Uterus (tissue), 4 donors: ENCODE measurements around the gene SKIL. TPM values are rescaled to one million over a fixed set of nuclear protein-coding genes. Genes with fewer than 3 reads are reported as not detected.
"Not testable (repeated sequence)": the region's sequence is repeated elsewhere in the genome, so short reads cannot be mapped to it uniquely, and the experiment has no call there.

Experiments
- DNase-seq, 2 donors: peaks; one replicate each; pipeline ENCODE4 v3.0.0-alpha.2; 2019 to 2020
- H3K27ac ChIP-seq, 2 donors: fragments of 200-600 bp; sonication (generic); 1 replicate in 1 of 2; 2 replicates in 1 of 2; pipeline ENCODE4 v1.5.1; 2016 to 2018
- H3K27me3 ChIP-seq, 2 donors: fragments of 200-600 bp; sonication (generic); one replicate each; pipeline ENCODE4 v1.5.1; 2018 to 2019; ENCODE audit warnings: control low read depth in 1 of 2
- H3K36me3 ChIP-seq, 2 donors: fragments of 200-600 bp; sonication (generic); one replicate each; pipeline ENCODE4 v1.5.1; 2019; ENCODE audit warnings: control low read depth in 1 of 2
- H3K4me1 ChIP-seq, 2 donors: fragments of 200-600 bp; sonication (generic); one replicate each; pipeline ENCODE4 v1.5.1; 2018 to 2019; ENCODE audit warnings: control low read depth in 1 of 2
- H3K4me3 ChIP-seq, 2 donors: fragments of 200-600 bp; sonication (generic); 1 replicate in 1 of 2; 2 replicates in 1 of 2; pipeline ENCODE4 v1.5.1; 2018 to 2019; ENCODE audit warnings: mild to moderate bottlenecking in 1 of 2
- H3K9me3 ChIP-seq, 2 donors: fragments of 200-600 bp; sonication (generic); one replicate each; pipeline ENCODE4 v1.5.1; 2019; ENCODE audit warnings: control low read depth in 1 of 2
- CTCF ChIP-seq, 4 experiments: fragments of 200-600 bp in 2 of 4; fragments of 450-650 bp in 2 of 4; sonication (generic) in 2 of 4; IDR thresholded peaks; one replicate each; pipeline ENCODE4 v1.5.1; 2016 to 2019; ENCODE audit warnings: antibody characterized with exemption in 4 of 4, mild to moderate bottlenecking in 2 of 4, moderate library complexity in 1 of 4
- POLR2A ChIP-seq, 2 donors: fragments of 450-650 bp; IDR thresholded peaks; one replicate each; pipeline ENCODE4 v1.6.1; 2016; ENCODE audit warnings: antibody characterized with exemption in 2 of 2, mild to moderate bottlenecking in 1 of 2, moderate library complexity in 1 of 2
- intact Hi-C: fragments of 100-400 bp; cut with DNase I; formaldehyde crosslinking; loops from one replicate; pipeline ENCODE4 v1.15.1; 2023; ENCODE audit warnings: low total_unique reads
- total RNA-seq, 4 donors: library from RNA; depleted of rRNA in 3 of 4; stranded (reverse); fragments of >200 nt in 3 of 4; gene quantifications; one replicate each; pipeline versions ENCODE4 v1.1.0 to v1.2.4, GENCODE V29; 2014 to 2023
- donor health status: DM: yes; HTN: yes; CAD: no.

SKIL gene
- total RNA-seq, 4 donors from 2014 or later = 34.3 to 143 (median 51.2) TPM

DNA sequence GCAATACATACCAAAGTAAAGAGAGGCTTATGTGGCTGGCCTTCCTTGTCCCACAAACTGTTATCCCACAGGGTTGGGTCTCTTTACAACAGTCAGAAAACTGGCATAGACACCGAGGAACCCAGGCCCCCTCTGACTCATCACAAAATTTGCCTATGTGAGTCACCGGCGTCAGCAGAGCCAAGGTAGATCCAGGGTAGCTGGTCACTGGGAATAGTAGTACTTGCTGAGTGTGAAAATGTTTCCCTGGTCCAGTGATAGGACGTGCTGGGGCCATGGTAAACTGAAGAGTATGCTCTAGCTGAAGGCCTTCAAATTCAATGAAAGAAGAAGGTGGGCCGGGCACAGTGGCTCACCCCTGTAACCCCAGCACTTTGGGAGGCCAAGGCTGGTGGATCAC, 27.1 kb upstream of the SKIL start:
- intact Hi-C loops = no loop called here
- no peak overlapping the region for H3K4me3 ChIP-seq
- H3K9me3 ChIP-seq = no peaks in the 10 kb centered on the region
- TF ChIP-seq CTCF (IDR thresholded peaks at IDR 0.05) (no peak), POLR2A (IDR thresholded peaks at IDR 0.05) (no peak)
- H3K27ac ChIP-seq = no peak overlapping the region
- no peaks in the 10 kb centered on the region for H3K4me1 ChIP-seq
- H3K27me3 ChIP-seq = no peaks in the 10 kb centered on the region
- DNase-seq = no peak
- H3K36me3 ChIP-seq = no peaks in the 10 kb centered on the region

DNA sequence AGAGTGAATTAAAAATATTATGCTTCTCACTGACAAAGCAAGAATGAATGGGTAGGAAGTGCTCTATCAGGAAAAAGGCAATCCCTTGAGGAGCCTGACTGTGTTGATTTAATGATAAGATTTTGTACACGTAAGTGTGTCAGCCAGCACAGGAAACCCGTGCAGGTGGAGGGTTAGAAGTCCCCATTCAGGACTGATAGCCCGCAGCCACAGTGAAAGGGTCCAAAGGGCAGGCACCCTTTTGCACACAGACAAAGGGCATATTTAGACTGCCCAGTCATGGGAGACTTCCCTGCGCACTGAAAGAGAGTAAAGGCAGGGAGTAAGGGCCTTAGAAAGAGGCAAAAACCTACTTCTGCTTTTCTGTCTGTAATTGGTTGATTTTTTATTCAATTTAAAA, 26.4 kb upstream of the SKIL start:
- no peaks in the 10 kb centered on the region for H3K4me1 ChIP-seq
- intact Hi-C loops = no loop called here

GRCh38 chr3:170337420-170337819, 20.1 kb upstream of the SKIL start:
- intact Hi-C loops = no loop called here

More for the DNA sequence above, 26.4 kb upstream of the SKIL start:
- H3K36me3 ChIP-seq = no peaks in the 10 kb centered on the region
- TF ChIP-seq CTCF (IDR thresholded peaks at IDR 0.05) = no peak
- no peak for TF ChIP-seq POLR2A (IDR thresholded peaks at IDR 0.05)
- no peaks in the 10 kb centered on the region for H3K9me3 ChIP-seq
- H3K27ac ChIP-seq = no peak overlapping the region
- H3K4me3 ChIP-seq = no peak overlapping the region
- no peaks in the 10 kb centered on the region for H3K27me3 ChIP-seq
- no peak for DNase-seq

DNA sequence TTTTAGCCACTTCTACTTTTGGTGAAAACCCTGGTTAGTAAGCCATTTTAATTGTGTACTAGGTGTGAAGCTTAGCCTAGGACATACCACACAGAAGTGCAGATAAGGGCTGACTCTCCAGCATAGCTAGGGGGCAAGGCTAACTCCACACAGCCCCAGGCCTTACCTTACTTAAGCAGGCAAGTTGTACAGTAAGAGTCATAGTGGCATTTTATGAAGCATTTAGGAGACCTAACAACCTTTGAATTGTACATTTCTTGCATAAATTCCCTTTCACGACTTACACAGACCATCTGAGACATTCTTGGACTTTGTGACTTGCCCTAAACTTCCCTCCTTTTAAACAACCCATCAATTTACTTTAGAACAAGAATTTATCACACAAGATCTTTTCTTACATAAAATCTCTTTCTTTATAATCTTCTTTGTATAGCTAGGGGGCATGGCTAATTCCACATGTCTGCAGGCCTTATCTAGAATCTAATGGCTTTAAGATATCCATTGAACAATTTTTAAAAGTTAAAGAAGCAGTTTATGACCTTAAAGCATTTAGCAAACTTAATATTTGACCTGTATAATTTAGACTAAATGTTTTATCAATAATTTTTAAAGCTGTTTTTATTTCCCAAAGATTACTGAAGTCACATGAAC, 18.7 kb upstream of the SKIL start:
- TF ChIP-seq POLR2A (IDR thresholded peaks at IDR 0.05) = no peak
- TF ChIP-seq CTCF (IDR thresholded peaks at IDR 0.05) = no peak
- H3K27me3 ChIP-seq = no peaks in the 10 kb centered on the region
- no peak overlapping the region for H3K27ac ChIP-seq
- DNase-seq = no peak
- H3K4me1 ChIP-seq = no peaks in the 10 kb centered on the region
- no peaks in the 10 kb centered on the region for H3K36me3 ChIP-seq
- intact Hi-C loops = no loop called here
- H3K9me3 ChIP-seq = no peaks in the 10 kb centered on the region
- H3K4me3 ChIP-seq = no peak overlapping the region

More at GRCh38 chr3:170337420-170337819, 20.1 kb upstream of the SKIL start:
- H3K27me3 ChIP-seq = no peaks in the 10 kb centered on the region
- H3K27ac ChIP-seq = no peak overlapping the region
- H3K4me1 ChIP-seq = no peaks in the 10 kb centered on the region
- TF ChIP-seq POLR2A (IDR thresholded peaks at IDR 0.05) (no peak), CTCF (IDR thresholded peaks at IDR 0.05) (no peak)
- no peak overlapping the region for H3K4me3 ChIP-seq
- H3K9me3 ChIP-seq = no peaks in the 10 kb centered on the region
- DNase-seq = no peak
- H3K36me3 ChIP-seq = no peaks in the 10 kb centered on the region

- DNase-seq, H3K4me3 ChIP-seq, H3K36me3 ChIP-seq, intact Hi-C loops, H3K27ac ChIP-seq, H3K4me1 ChIP-seq, H3K27me3 ChIP-seq, H3K9me3 ChIP-seq: not testable (repeated sequence)
Measured at GRCh38 chr3:170342273-170342672, 15.2 kb upstream of the SKIL start.

DNA sequence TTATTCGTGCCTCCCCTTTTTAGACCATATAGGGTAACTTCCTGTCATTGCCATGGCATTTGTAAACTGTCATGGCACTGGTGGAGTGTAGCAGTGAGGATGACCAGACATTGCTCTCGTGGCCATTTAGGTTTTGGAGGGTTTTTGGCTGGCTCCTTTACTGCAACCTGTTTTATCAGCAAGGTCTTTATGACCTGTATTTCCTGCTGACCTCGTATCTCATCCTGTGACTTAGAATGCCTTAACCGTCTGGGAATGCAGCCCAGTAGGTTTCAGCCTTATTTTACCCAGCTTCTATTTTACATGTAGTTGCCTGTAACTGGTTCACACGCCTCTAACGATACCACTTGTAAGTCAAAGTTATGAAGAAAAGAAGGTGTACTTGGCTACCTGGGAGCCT, 13.7 kb upstream of the SKIL start:
- H3K27ac ChIP-seq, H3K4me3 ChIP-seq, H3K36me3 ChIP-seq, H3K9me3 ChIP-seq, H3K27me3 ChIP-seq, DNase-seq, H3K4me1 ChIP-seq, intact Hi-C loops: not testable (repeated sequence)
